SJSA1 (cell line): ENCODE measurements around the gene PDK1. TPM values are rescaled to one million over a fixed set of nuclear protein-coding genes. Genes with fewer than 3 reads are reported as not detected.
"Not testable (repeated sequence)": the region's sequence is repeated elsewhere in the genome, so short reads cannot be mapped to it uniquely, and the experiment has no call there.

ENCODE experiments used
- DNase-seq, 2 experiments: peaks; one replicate each; pipeline ENCODE4 v3.0.0-alpha.2; 2015 to 2020; ENCODE audit warnings: low spot score in 2 of 2, low read depth in 1 of 2
- H3K27ac ChIP-seq: fragments of 250-450 bp; sonication (Bioruptor Pico); 2 replicates; pipeline ENCODE4 v1.5.1; 2020; ENCODE audit warnings: mild to moderate bottlenecking, moderate library complexity
- H3K27me3 ChIP-seq: fragments of 250-450 bp; sonication (Bioruptor Pico); replicated peaks from 2 replicates; pipeline ENCODE4 v1.5.1; 2020; ENCODE audit warnings: mild to moderate bottlenecking, moderate library complexity
- H3K36me3 ChIP-seq: fragments of 250-450 bp; sonication (Bioruptor Pico); 2 replicates; pipeline ENCODE4 v1.5.1; 2020; ENCODE audit warnings: mild to moderate bottlenecking
- H3K4me1 ChIP-seq: fragments of 250-450 bp; sonication (Bioruptor Pico); replicated peaks from 2 replicates; pipeline ENCODE4 v1.6.1; 2021; ENCODE audit warnings: mild to moderate bottlenecking
- H3K4me3 ChIP-seq: fragments of 250-450 bp; sonication (Bioruptor Pico); 2 replicates; pipeline ENCODE4 v1.5.1; 2020; ENCODE audit warnings: mild to moderate bottlenecking
- H3K9me3 ChIP-seq: fragments of 250-450 bp; sonication (Bioruptor Pico); replicated peaks from 2 replicates; pipeline ENCODE4 v1.5.1; 2020; ENCODE audit warnings: mild to moderate bottlenecking
- total RNA-seq: library from RNA; depleted of rRNA; stranded (reverse); fragments of >200 nt; shearing (Covaris generic); gene quantifications from 2 replicates; pipeline ENCODE4 v1.2.3, GENCODE V29; 2014

PDK1 gene
- total RNA-seq, 1 experiment from 2014 or later: 8.4 TPM

- H3K4me3 ChIP-seq, DNase-seq, H3K27me3 ChIP-seq, H3K9me3 ChIP-seq, H3K4me1 ChIP-seq, H3K27ac ChIP-seq: not testable (repeated sequence)
- peaks cover 15% of the 10 kb centered on the region for H3K36me3 ChIP-seq
Observed at GRCh38 chr2:172591386-172591785, 35.5 kb downstream of the PDK1 start.

GRCh38 chr2:172592190-172592589 is 36.3 kb downstream of the PDK1 start:
- not testable (repeated sequence) for H3K4me1 ChIP-seq, H3K27ac ChIP-seq, H3K27me3 ChIP-seq, DNase-seq, H3K9me3 ChIP-seq, H3K4me3 ChIP-seq
- peaks cover 20% of the 10 kb centered on the region for H3K36me3 ChIP-seq

GRCh38 chr2:172596776-172597175 is 40.9 kb downstream of the PDK1 start:
- H3K4me1 ChIP-seq: no peaks in the 10 kb centered on the region
- H3K4me3 ChIP-seq: no peak overlapping the region
- no peaks in the 10 kb centered on the region for H3K27me3 ChIP-seq
- no peak for DNase-seq
- peaks cover 11% of the 10 kb centered on the region for H3K36me3 ChIP-seq
- no peaks in the 10 kb centered on the region for H3K9me3 ChIP-seq
- H3K27ac ChIP-seq: no peak overlapping the region

GRCh38 chr2:172597176-172597842 is 41.4 kb downstream of the PDK1 start:
- Histone ChIP-seq H3K4me3 (no peak overlapping the region), H3K4me1 (no peaks in the 10 kb centered on the region), H3K27ac (no peak overlapping the region), H3K9me3 (no peaks in the 10 kb centered on the region), H3K27me3 (no peaks in the 10 kb centered on the region), H3K36me3 (peaks cover 11% of the 10 kb centered on the region)
- DNase-seq: no peak

GRCh38 chr2:172599947-172600346 is 44.1 kb downstream of the PDK1 start:
- Histone ChIP-seq H3K9me3 (no peaks in the 10 kb centered on the region), H3K4me1 (no peaks in the 10 kb centered on the region), H3K4me3 (no peak overlapping the region), H3K27ac (no peak overlapping the region), H3K36me3 (peaks cover 11% of the 10 kb centered on the region), H3K27me3 (no peaks in the 10 kb centered on the region)
- no peak for DNase-seq

GRCh38 chr2:172600557-172601008 is 44.7 kb downstream of the PDK1 start:
- DNase-seq: no peak
- Histone ChIP-seq H3K4me1 (no peaks in the 10 kb centered on the region), H3K27ac (no peak overlapping the region), H3K9me3 (no peaks in the 10 kb centered on the region), H3K36me3 (peaks cover 11% of the 10 kb centered on the region), H3K4me3 (no peak overlapping the region), H3K27me3 (no peaks in the 10 kb centered on the region)

- Histone ChIP-seq H3K27ac (no peak overlapping the region), H3K9me3 (no peaks in the 10 kb centered on the region), H3K4me1 (no peaks in the 10 kb centered on the region), H3K36me3 (no peaks in the 10 kb centered on the region), H3K27me3 (no peaks in the 10 kb centered on the region), H3K4me3 (no peak overlapping the region)
- no peak for DNase-seq
Observed at GRCh38 chr2:172606285-172606684, 50.4 kb downstream of the PDK1 start.

GRCh38 chr2:172607379-172607928 is 51.6 kb downstream of the PDK1 start:
- Histone ChIP-seq H3K27ac (no peak overlapping the region), H3K36me3 (no peaks in the 10 kb centered on the region), H3K27me3 (no peaks in the 10 kb centered on the region), H3K4me3 (no peak overlapping the region), H3K4me1 (no peaks in the 10 kb centered on the region), H3K9me3 (no peaks in the 10 kb centered on the region)
- no peak for DNase-seq

GRCh38 chr2:172609488-172609887 is 53.6 kb downstream of the PDK1 start:
- Histone ChIP-seq H3K9me3 (no peaks in the 10 kb centered on the region), H3K36me3 (no peaks in the 10 kb centered on the region), H3K27me3 (no peaks in the 10 kb centered on the region), H3K4me3 (no peak overlapping the region), H3K27ac (no peak overlapping the region), H3K4me1 (no peaks in the 10 kb centered on the region)
- DNase-seq: no peak

- Histone ChIP-seq H3K36me3 (no peaks in the 10 kb centered on the region), H3K27ac (no peak overlapping the region), H3K4me3 (no peak overlapping the region), H3K9me3 (no peaks in the 10 kb centered on the region), H3K27me3 (no peaks in the 10 kb centered on the region), H3K4me1 (no peaks in the 10 kb centered on the region)
- no peak for DNase-seq
Observed at GRCh38 chr2:172612051-172612450, 56.2 kb downstream of the PDK1 start.

- Histone ChIP-seq H3K4me3 (no peak overlapping the region), H3K9me3 (no peaks in the 10 kb centered on the region), H3K4me1 (no peaks in the 10 kb centered on the region), H3K36me3 (no peaks in the 10 kb centered on the region), H3K27me3 (no peaks in the 10 kb centered on the region), H3K27ac (no peak overlapping the region)
- no peak for DNase-seq
Observed at GRCh38 chr2:172613040-172613439, 57.1 kb downstream of the PDK1 start.

- Histone ChIP-seq H3K36me3 (no peaks in the 10 kb centered on the region), H3K4me3 (no peak overlapping the region), H3K4me1 (no peaks in the 10 kb centered on the region), H3K9me3 (no peaks in the 10 kb centered on the region), H3K27me3 (no peaks in the 10 kb centered on the region), H3K27ac (no peak overlapping the region)
- no peak for DNase-seq
Observed at GRCh38 chr2:172613615-172614231, 57.8 kb downstream of the PDK1 start.

GRCh38 chr2:172614932-172615331 is 59.0 kb downstream of the PDK1 start:
- H3K4me3 ChIP-seq: no peak overlapping the region
- DNase-seq: no peak

GRCh38 chr2:172615727-172616261 is 59.9 kb downstream of the PDK1 start:
- Histone ChIP-seq H3K4me3 (no peak overlapping the region), H3K36me3 (no peaks in the 10 kb centered on the region), H3K27ac (no peak overlapping the region), H3K9me3 (no peaks in the 10 kb centered on the region), H3K4me1 (no peaks in the 10 kb centered on the region), H3K27me3 (no peaks in the 10 kb centered on the region)
- DNase-seq: no peak

More at GRCh38 chr2:172614932-172615331, 59.0 kb downstream of the PDK1 start:
- Histone ChIP-seq H3K27me3 (no peaks in the 10 kb centered on the region), H3K9me3 (no peaks in the 10 kb centered on the region), H3K4me1 (no peaks in the 10 kb centered on the region), H3K36me3 (no peaks in the 10 kb centered on the region), H3K27ac (no peak overlapping the region)
